ENCODE data around the gene GNG4.
A peak's percentile ranks its signal among the peaks of the same experiment; 100 is the strongest.
"Not testable (repeated sequence)": the region's sequence is repeated elsewhere in the genome, so short reads cannot be mapped to it uniquely, and the experiment has no call there.

The GNG4 gene

GRCh38 chr1:235624721-235625333, 24.8 kb downstream of the GNG4 start:
- TF ChIP-seq CTCF (IDR thresholded peaks at IDR 0.05; ENCODE audit: low read depth, low read length), result no peak
- H3K4me3 ChIP-seq (ENCODE audit: low read depth, low read length), result no peak overlapping the region

- no peak for TF ChIP-seq CTCF (IDR thresholded peaks at IDR 0.05; ENCODE audit: low read depth, low read length)
- no peak overlapping the region for H3K4me3 ChIP-seq (ENCODE audit: low read depth, low read length)
Observed at GRCh38 chr1:235622936-235623779, 26.4 kb downstream of the GNG4 start.

GRCh38 chr1:235619149-235619548, 30.4 kb downstream of the GNG4 start:
- not testable (repeated sequence) for H3K4me3 ChIP-seq (ENCODE audit: low read depth, low read length)

GRCh38 chr1:235617808-235618207, 31.8 kb downstream of the GNG4 start:
- H3K4me3 ChIP-seq (ENCODE audit: low read depth, low read length), result no peak overlapping the region
- TF ChIP-seq CTCF (IDR thresholded peaks at IDR 0.05; ENCODE audit: low read depth, low read length), result peak; percentile 60

GRCh38 chr1:235617140-235617539, 32.4 kb downstream of the GNG4 start:
- no peak overlapping the region for H3K4me3 ChIP-seq (ENCODE audit: low read depth, low read length)

GRCh38 chr1:235614442-235614954, 35.1 kb downstream of the GNG4 start:
- no peak for TF ChIP-seq CTCF (IDR thresholded peaks at IDR 0.05; ENCODE audit: low read depth, low read length)
- H3K4me3 ChIP-seq (ENCODE audit: low read depth, low read length), result no peak overlapping the region

More at GRCh38 chr1:235617140-235617539, 32.4 kb downstream of the GNG4 start:
- TF ChIP-seq CTCF (IDR thresholded peaks at IDR 0.05; ENCODE audit: low read depth, low read length), result no peak

- no peak overlapping the region for H3K4me3 ChIP-seq (ENCODE audit: low read depth, low read length)
- no peak for TF ChIP-seq CTCF (IDR thresholded peaks at IDR 0.05; ENCODE audit: low read depth, low read length)
Observed at GRCh38 chr1:235613602-235614001, 36.0 kb downstream of the GNG4 start.

Data from WI38 (cell line).